Stomach (tissue), 9 donors: ENCODE results near the gene PLIN1. TPM values are rescaled to one million over a fixed set of nuclear protein-coding genes. Genes with fewer than 3 reads are reported as not detected.

ENCODE experiments used
- DNase-seq, 2 donors: peaks; one replicate each; pipeline versions ENCODE4 v3.0.0 to v3.0.0-alpha.2; 2013 to 2019
- H3K27ac ChIP-seq, 5 donors: fragments of 200-600 bp in 4 of 5; sonication (generic) in 4 of 5; one replicate each; pipeline ENCODE4 v1.5.1; 2013 to 2019; ENCODE audit warnings: mild to moderate bottlenecking in 1 of 5, moderate library complexity in 1 of 5
- H3K27me3 ChIP-seq, 3 donors: fragments of 200-600 bp; sonication (generic); one replicate each; pipeline ENCODE4 v1.5.1; 2017 to 2019; ENCODE audit warnings: mixed run types in 1 of 3
- H3K36me3 ChIP-seq, 4 donors: fragments of 200-600 bp; sonication (generic); 1 replicate in 3 of 4; 2 replicates in 1 of 4; pipeline ENCODE4 v1.5.1; 2016 to 2019
- H3K4me1 ChIP-seq, 4 donors: fragments of 200-600 bp; sonication (generic); one replicate each; pipeline ENCODE4 v1.5.1; 2016 to 2019
- H3K4me3 ChIP-seq, 4 donors: fragments of 200-600 bp; sonication (generic) in 3 of 4; one replicate each; pipeline ENCODE4 v1.5.1; 2016 to 2019; ENCODE audit warnings: mild to moderate bottlenecking in 1 of 4
- H3K9me3 ChIP-seq, 4 donors: fragments of 200-600 bp; sonication (generic); one replicate each; pipeline ENCODE4 v1.5.1; 2016 to 2019
- EP300 ChIP-seq: sonication (generic); formaldehyde crosslinking; IDR thresholded peaks from one replicate; pipeline ENCODE4 v1.6.1; 2017; ENCODE audit warnings: antibody characterized with exemption
- POLR2A ChIP-seq, 4 donors: fragments of 450-650 bp; IDR thresholded peaks; one replicate each; pipeline ENCODE4 v1.6.1; 2016; ENCODE audit warnings: antibody characterized with exemption in 4 of 4, control low read depth in 2 of 4, mild to moderate bottlenecking in 1 of 4, moderate library complexity in 1 of 4
- POLR2AphosphoS5 ChIP-seq, 3 donors: sonication (generic); formaldehyde crosslinking; IDR thresholded peaks; one replicate each; pipeline ENCODE4 v1.6.1; 2016; ENCODE audit warnings: antibody characterized with exemption in 3 of 3
- WGBS, 5 donors: extraction: QIAGEN DNeasy Blood & Tissue Kit in 3 of 5; methylation state at CpG; one replicate each; pipeline versions ENCODE4 v1.1.5 to v1.1.7; 2013 to 2018; 5-methylcytosine and 5-hydroxymethylcytosine counted together
- intact Hi-C: fragments of 100-400 bp; cut with DNase I; formaldehyde crosslinking; loops from one replicate; pipeline ENCODE4 v1.15.1; 2023; ENCODE audit warnings: low total_unique reads
- polyA plus RNA-seq, 3 donors: library from polyadenylated mRNA; stranded (reverse); fragments of 200-250 nt; gene quantifications; one replicate each; pipeline ENCODE4 v1.2.3, GENCODE V29; 2013
- small RNA-seq, 4 donors: library from RNA; depleted of rRNA; stranded (forward); fragments of <200 nt; gene quantifications; one replicate each; pipeline ENCODE3, GENCODE V24; 2016
- total RNA-seq, 5 donors: library from RNA; depleted of rRNA; stranded (reverse); fragments of >200 nt; gene quantifications; one replicate each; pipeline versions ENCODE4 v1.1.0 to v1.2.3, GENCODE V29; 2014 to 2016
- TF ChIP-seq, protein P1 (sequence below), 7 experiments: fragments of 450-650 bp in 4 of 7; fragments of 200-600 bp in 3 of 7; sonication (generic) in 3 of 7; IDR thresholded peaks; one replicate each; pipeline ENCODE4 v1.5.1; 2016 to 2019; ENCODE audit warnings: antibody characterized with exemption in 7 of 7, control low read depth in 2 of 7, mild to moderate bottlenecking in 1 of 7
- donor health status: healthy with polysubstance abuse.
- donor health status: Bipolar disorder and iron deficiency.
- donor health status: healthy.

Gene PLIN1
- total and polyA plus RNA-seq, 8 donors: 0.12 to 7.6 (median 3.4) TPM

DNA sequence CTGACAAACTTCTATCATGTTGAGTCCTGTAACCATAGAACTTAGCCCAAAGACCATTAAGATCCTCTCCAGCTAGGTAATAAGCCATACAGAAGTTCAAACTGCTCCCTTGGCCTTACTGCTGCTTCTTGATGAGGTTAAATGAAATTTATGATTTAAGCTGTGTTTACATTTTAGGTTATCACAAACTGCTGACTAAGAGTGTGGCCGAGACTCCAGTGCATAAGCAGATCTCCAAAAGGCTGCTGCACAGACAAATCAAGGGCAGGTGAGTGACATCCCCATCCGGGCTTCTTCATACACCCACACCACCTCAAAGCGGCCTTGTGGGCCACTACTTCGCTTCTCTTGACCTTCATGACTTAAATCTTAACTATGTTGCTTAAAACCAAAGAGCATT is 62.9 kb downstream of the PLIN1 start:
- Histone ChIP-seq H3K4me1 (no peaks in the 10 kb centered on the region), H3K27ac (no peak overlapping the region), H3K4me3 (no peak overlapping the region), H3K27me3 (no peaks in the 10 kb centered on the region), H3K9me3 (peaks cover 0 to 16% (median 13%) of the 10 kb centered on the region in 4 donors), H3K36me3 (peaks cover 0 to 11% (median 0%) of the 10 kb centered on the region in 4 donors)
- DNase-seq: no peak
- 90 to 95% (median 92%) methylated on average over 4 of the region's 4 CpGs for WGBS, 5 donors
- TF ChIP-seq EP300: no peak
- TF ChIP-seq, protein P1, sequence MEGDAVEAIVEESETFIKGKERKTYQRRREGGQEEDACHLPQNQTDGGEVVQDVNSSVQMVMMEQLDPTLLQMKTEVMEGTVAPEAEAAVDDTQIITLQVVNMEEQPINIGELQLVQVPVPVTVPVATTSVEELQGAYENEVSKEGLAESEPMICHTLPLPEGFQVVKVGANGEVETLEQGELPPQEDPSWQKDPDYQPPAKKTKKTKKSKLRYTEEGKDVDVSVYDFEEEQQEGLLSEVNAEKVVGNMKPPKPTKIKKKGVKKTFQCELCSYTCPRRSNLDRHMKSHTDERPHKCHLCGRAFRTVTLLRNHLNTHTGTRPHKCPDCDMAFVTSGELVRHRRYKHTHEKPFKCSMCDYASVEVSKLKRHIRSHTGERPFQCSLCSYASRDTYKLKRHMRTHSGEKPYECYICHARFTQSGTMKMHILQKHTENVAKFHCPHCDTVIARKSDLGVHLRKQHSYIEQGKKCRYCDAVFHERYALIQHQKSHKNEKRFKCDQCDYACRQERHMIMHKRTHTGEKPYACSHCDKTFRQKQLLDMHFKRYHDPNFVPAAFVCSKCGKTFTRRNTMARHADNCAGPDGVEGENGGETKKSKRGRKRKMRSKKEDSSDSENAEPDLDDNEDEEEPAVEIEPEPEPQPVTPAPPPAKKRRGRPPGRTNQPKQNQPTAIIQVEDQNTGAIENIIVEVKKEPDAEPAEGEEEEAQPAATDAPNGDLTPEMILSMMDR (IDR thresholded peaks at IDR 0.05): no peak
- TF ChIP-seq POLR2A (IDR thresholded peaks at IDR 0.05): no peak
- no peak for TF ChIP-seq POLR2AphosphoS5 (IDR thresholded peaks at IDR 0.05)
- intact Hi-C loops: no loop called here

DNA sequence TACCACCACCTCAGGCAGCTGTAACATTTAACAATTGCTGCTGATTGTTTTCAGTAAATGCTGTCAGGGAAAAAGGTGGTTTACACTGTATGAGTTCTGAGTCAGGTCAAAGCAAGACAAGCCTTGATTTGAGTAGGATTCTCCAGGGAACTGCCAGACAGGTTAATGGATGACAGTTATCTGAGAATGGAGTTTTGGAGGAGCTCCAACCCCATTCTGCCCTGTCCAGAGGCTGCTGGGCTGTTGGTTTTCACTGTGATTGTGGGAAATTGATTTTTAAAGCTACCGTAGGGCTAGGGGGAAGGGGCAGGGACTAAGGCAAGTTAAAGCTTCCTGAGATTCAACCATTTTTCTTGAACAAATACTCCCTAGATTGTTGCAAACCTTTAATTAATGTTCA is 64.0 kb downstream of the PLIN1 start:
- Histone ChIP-seq H3K4me1 (no peaks in the 10 kb centered on the region), H3K27ac (no peak overlapping the region)
- TF ChIP-seq POLR2A (IDR thresholded peaks at IDR 0.05): no peak
- no peak for TF ChIP-seq POLR2AphosphoS5 (IDR thresholded peaks at IDR 0.05)
- TF ChIP-seq EP300: no peak
- TF ChIP-seq, protein P1 (IDR thresholded peaks at IDR 0.05): no peak

More for the DNA sequence above, 64.0 kb downstream of the PLIN1 start:
- no peak for DNase-seq
- WGBS, 5 donors: 91 to 100% (median 96%) methylated on average over 1 of the region's 1 CpG
- peaks cover 0 to 7% (median 0%) of the 10 kb centered on the region in 4 donors for H3K36me3 ChIP-seq
- intact Hi-C loops: no loop called here
- H3K9me3 ChIP-seq: peaks cover 0 to 16% (median 14%) of the 10 kb centered on the region in 4 donors
- H3K4me3 ChIP-seq: no peak overlapping the region
- H3K27me3 ChIP-seq: no peaks in the 10 kb centered on the region

Small RNA genes lying within 50 kb of the gene (small RNA-seq; reads per million reads assigned to genes)
- gene RNU6-132P: 0 reads per million in 4 donors

Other genes starting within 250 kb of the PLIN1 start
- 10 to 100 TPM in 1 of 5 donors, 1 to 10 TPM in 1, under 1 TPM in 1, not detected in 2; 0.73 to 15.2 (median 5.7) TPM for gene RHCG, start 182.8 kb downstream of the PLIN1 start, total RNA-seq
- 1,000 to 10,000 TPM in 1 of 3 donors, 1 to 10 TPM in 1, under 1 TPM in 1; 0.19 to 1,120 (median 3.1) TPM for gene RHCG, start 182.8 kb downstream of the PLIN1 start, polyA plus RNA-seq
- gene TICRR, start 103.9 kb downstream of the PLIN1 start, total RNA-seq: 1 to 10 TPM in 4 of 5 donors, under 1 TPM in 1; 0.92 to 3.5 (median 1.6) TPM
- gene TICRR, start 103.9 kb downstream of the PLIN1 start, polyA plus RNA-seq: 1 to 10 TPM in 1 of 3 donors, under 1 TPM in 2; 0.15 to 2.8 (median 0.25) TPM
- gene KIF7, start 23.9 kb downstream of the PLIN1 start, total RNA-seq: 10 to 100 TPM in 1 of 5 donors, 1 to 10 TPM in 3, not detected in 1; 3.0 to 13.9 (median 7.9) TPM
- 1 to 10 TPM; 1.7 to 2.3 (median 1.7) TPM for gene KIF7, start 23.9 kb downstream of the PLIN1 start, polyA plus RNA-seq
- gene PEX11A, start 11.4 kb upstream of the PLIN1 start, total RNA-seq: 10 to 100 TPM in 1 of 5 donors, 1 to 10 TPM in 3, not detected in 1; 2.3 to 11.2 (median 2.9) TPM
- gene PEX11A, start 11.4 kb upstream of the PLIN1 start, polyA plus RNA-seq: 1 to 10 TPM; 6.8 to 8.1 (median 7.5) TPM
- gene WDR93, start 11.4 kb upstream of the PLIN1 start, total RNA-seq: not detected
- gene WDR93, start 11.4 kb upstream of the PLIN1 start, polyA plus RNA-seq: under 1 TPM in 1 of 3 donors, not detected in 2; 0.10 TPM
- gene MESP1, start 71.9 kb upstream of the PLIN1 start, total RNA-seq: 10 to 100 TPM in 1 of 5 donors, 1 to 10 TPM in 2, under 1 TPM in 1, not detected in 1; 0.58 to 60.5 (median 2.6) TPM
- gene MESP1, start 71.9 kb upstream of the PLIN1 start, polyA plus RNA-seq: 1 to 10 TPM; 1.2 to 1.7 (median 1.3) TPM
- gene MESP2, start 97.0 kb upstream of the PLIN1 start, total RNA-seq: not detected
- under 1 TPM in 2 of 3 donors, not detected in 1; 0.43 to 0.56 TPM for gene MESP2, start 97.0 kb upstream of the PLIN1 start, polyA plus RNA-seq
- gene ANPEP, start 135.5 kb upstream of the PLIN1 start, total RNA-seq: 10 to 100 TPM in 2 of 5 donors, 1 to 10 TPM in 2, under 1 TPM in 1; 0.89 to 41.7 (median 5.2) TPM
- 1 to 10 TPM; 1.9 to 7.2 (median 5.7) TPM for gene ANPEP, start 135.5 kb upstream of the PLIN1 start, polyA plus RNA-seq
- gene AP3S2, start 214.6 kb upstream of the PLIN1 start, total RNA-seq: 10 to 100 TPM; 14.6 to 90.4 (median 34.5) TPM
- 10 to 100 TPM in 2 of 3 donors, 1 to 10 TPM in 1; 8.4 to 24.7 (median 23.2) TPM for gene AP3S2, start 214.6 kb upstream of the PLIN1 start, polyA plus RNA-seq
- 10 to 100 TPM in 4 of 5 donors, 1 to 10 TPM in 1; 1.2 to 24.8 (median 17.4) TPM for gene ARPIN, start 233.6 kb upstream of the PLIN1 start, total RNA-seq
- 10 to 100 TPM in 2 of 3 donors, 1 to 10 TPM in 1; 7.4 to 13.4 (median 11.0) TPM for gene ARPIN, start 233.6 kb upstream of the PLIN1 start, polyA plus RNA-seq